HG02884 (cell line): ENCODE measurements around the gene MARK3.
"Not testable (repeated sequence)": the region's sequence is repeated elsewhere in the genome, so short reads cannot be mapped to it uniquely, and the experiment has no call there.

Experiments used
- ATAC-seq: cut with Tn5 transposase; IDR thresholded peaks from one replicate; pipeline ENCODE4 v1.9.1; 2021; ENCODE audit warnings: mild to moderate bottlenecking, moderate library complexity; ENCODE audit not compliant: unreplicated experiment

The MARK3 gene

GRCh38 chr14:103509864-103510723, 124.9 kb downstream of the MARK3 start:
- no peak for ATAC-seq

- no peak for ATAC-seq
These were observed 125.8 kb downstream of the MARK3 start for GRCh38 chr14:103510724-103511693.

- not testable (repeated sequence) for ATAC-seq
These were observed 127.0 kb downstream of the MARK3 start for GRCh38 chr14:103512180-103512579.

GRCh38 chr14:103512701-103513611, 127.7 kb downstream of the MARK3 start:
- ATAC-seq = no peak

- ATAC-seq = no peak
These were observed 129.6 kb downstream of the MARK3 start for GRCh38 chr14:103514596-103515421.

GRCh38 chr14:103516426-103517173, 131.4 kb downstream of the MARK3 start:
- ATAC-seq = no peak

- no peak for ATAC-seq
These were observed 132.0 kb downstream of the MARK3 start for GRCh38 chr14:103517174-103517566.

GRCh38 chr14:103517721-103518421, 132.7 kb downstream of the MARK3 start:
- no peak for ATAC-seq

- no peak for ATAC-seq
These were observed 133.3 kb downstream of the MARK3 start for GRCh38 chr14:103518422-103519042.

GRCh38 chr14:103519043-103519836, 134.0 kb downstream of the MARK3 start:
- ATAC-seq = no peak

- no peak for ATAC-seq
These were observed 134.6 kb downstream of the MARK3 start for GRCh38 chr14:103519837-103520212.

- no peak for ATAC-seq
These were observed 135.0 kb downstream of the MARK3 start for GRCh38 chr14:103520269-103520656.

- no peak for ATAC-seq
These were observed 135.6 kb downstream of the MARK3 start for GRCh38 chr14:103520657-103521437.

GRCh38 chr14:103521438-103521950, 136.3 kb downstream of the MARK3 start:
- no peak for ATAC-seq

- no peak for ATAC-seq
These were observed 136.8 kb downstream of the MARK3 start for GRCh38 chr14:103521951-103522563.
